Retinal pigment epithelial cell (primary cell): Measurements from ENCODE around the gene TLK1.
A peak's percentile ranks its signal among the peaks of the same experiment; 100 is the strongest.
"Not testable (repeated sequence)": the region's sequence is repeated elsewhere in the genome, so short reads cannot be mapped to it uniquely, and the experiment has no call there.

ENCODE experiments used
- DNase-seq: peaks from one replicate; pipeline ENCODE4 v3.0.0-alpha.2; 2010; ENCODE audit warnings: low read depth
- H3K4me3 ChIP-seq: 2 replicates; pipeline ENCODE4 v1.5.1; 2011; ENCODE audit warnings: mild to moderate bottlenecking, low read length, control low read depth, moderate library complexity
- CTCF ChIP-seq: conservative IDR thresholded peaks from 2 replicates; pipeline ENCODE4 v1.5.1; 2011; ENCODE audit warnings: low read depth, low read length, control low read depth, inconsistent platforms

Gene TLK1

DNA sequence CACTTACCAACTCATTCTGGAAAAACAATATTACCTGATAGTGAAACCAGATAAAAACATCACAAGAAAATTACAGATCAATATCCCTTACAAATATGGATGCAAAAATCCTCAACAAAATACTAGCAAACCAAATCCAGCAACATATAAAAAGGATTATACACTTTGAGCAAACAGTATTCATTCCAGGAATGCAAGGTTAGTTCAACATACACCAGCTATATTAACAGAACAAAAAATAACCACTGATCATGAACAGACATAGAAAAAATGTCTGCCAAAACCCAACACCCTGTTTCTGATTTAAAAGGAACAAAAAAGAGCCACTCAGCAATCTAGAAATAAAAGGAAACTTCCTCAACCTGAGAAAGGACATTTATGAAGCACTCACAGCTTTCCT, 62.1 kb downstream of the TLK1 start:
- no peak for DNase-seq
- TF ChIP-seq CTCF = no peak
- H3K4me3 ChIP-seq = no peak overlapping the region

DNA sequence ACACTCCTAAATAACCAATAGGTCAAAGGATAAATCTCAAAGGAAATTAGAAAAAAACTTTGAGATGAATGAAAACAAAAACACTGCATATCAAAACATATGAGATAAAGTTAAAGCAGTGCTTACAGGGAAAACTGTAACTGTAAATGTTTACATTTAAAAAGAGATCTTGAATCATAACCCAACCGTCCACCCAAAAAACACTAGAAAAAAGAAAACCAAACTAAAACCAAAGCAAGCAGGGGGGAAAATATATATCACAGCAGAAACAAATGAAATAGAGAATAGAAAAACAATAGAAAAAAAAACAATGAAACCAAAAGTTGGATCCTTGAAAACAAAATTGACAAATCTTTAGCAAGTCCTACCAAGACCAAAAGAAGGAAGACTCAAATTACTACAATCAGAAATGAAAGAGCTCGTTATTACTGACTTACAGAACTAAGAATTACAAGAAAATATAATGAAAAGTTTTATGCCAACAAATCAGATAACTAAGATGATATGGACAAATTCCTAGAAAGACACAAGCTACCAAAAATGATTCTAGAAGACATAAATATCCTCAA, 65.6 kb downstream of the TLK1 start:
- no peak overlapping the region for H3K4me3 ChIP-seq
- no peak for DNase-seq
- no peak for TF ChIP-seq CTCF

- not testable (repeated sequence) for DNase-seq, H3K4me3 ChIP-seq
Observed at GRCh38 chr2:171091517-171091916, 69.2 kb downstream of the TLK1 start.

DNA sequence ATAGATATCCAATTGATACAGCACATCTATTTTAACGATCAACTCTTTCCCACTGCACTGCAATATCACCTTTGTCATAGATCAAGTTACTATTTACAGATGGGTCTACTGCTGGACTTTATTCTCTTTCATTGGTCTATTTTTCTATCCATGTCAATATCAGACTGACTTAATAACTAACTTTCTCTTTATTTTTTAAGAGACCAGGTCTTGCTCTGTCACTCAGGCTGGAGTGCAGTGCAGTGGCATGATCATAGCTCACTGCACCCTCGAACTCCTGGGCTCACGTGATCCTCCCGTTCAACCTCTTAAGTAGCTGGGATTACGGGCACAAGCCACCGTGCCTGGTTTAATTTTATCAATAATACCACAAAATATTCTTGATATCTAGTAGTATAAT, 71.2 kb downstream of the TLK1 start:
- TF ChIP-seq CTCF = no peak
- no peak overlapping the region for H3K4me3 ChIP-seq

DNA sequence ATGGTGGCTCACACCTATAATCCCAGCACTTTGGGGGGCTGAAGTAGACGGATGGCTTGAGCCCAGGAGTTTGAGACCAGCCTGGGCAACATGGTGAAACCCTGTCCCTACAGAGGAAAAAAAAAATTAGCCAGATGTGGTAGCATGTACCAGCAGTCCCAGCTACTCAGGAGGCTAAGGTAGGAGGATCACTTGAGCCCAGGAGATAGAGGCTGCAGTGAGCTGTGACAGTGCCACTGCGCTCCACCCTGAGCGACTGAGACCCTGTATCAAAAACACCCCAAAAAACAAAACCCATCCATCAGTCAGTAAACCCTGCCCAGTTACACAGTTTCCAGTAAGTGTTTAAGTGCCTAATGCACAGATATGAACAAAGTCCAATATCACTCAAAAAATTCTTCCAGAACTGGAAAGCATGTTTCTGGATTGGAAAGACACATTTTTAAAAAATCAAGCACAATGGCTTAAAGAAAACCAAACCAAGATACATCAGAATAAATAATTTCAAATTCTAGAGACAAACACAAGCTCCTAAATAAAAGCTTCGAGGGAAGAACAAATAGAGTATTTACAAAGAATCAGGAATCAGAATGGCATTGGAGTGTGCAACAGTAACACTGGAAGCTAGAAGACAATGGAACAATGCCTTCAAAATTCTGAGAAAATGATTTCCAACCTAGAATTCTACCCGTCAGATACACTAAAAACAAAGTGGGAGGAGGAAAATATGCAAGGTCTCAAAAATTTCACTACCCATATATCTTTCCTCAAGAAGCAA, 72.4 kb downstream of the TLK1 start:
- no peak for DNase-seq
- H3K4me3 ChIP-seq = no peak overlapping the region
- no peak for TF ChIP-seq CTCF

More for the DNA sequence above, 71.2 kb downstream of the TLK1 start:
- DNase-seq = no peak

DNA sequence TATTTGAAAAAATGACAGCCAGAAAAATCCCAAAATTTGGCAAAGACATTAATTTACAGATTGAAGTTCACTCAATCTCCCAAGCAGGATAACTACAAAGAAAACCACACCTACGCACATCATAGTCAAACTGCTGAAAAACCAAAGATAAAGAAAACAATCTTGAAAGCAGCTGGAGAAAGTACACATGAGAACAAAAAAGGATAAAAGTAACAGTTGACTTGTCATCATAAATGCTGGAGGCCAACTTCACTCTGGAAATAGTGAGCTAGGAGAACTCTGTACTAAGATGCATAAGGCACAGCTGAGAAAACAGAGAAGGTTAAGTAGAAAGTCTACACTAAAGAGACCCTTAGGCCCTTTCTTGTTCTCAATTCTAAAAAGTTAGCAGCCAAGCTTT, 73.1 kb downstream of the TLK1 start:
- DNase-seq = no peak
- TF ChIP-seq CTCF = no peak
- no peak overlapping the region for H3K4me3 ChIP-seq

- H3K4me3 ChIP-seq = no peak overlapping the region
Observed at GRCh38 chr2:171086352-171087290, 74.1 kb downstream of the TLK1 start.

More at GRCh38 chr2:171086352-171087290, 74.1 kb downstream of the TLK1 start:
- DNase-seq = peak; percentile 11
- TF ChIP-seq CTCF = peak; percentile 76
